ENCODE results near the gene PRAMEF12. TPM values are rescaled to one million over a fixed set of nuclear protein-coding genes. Genes with fewer than 3 reads are reported as not detected.

The PRAMEF12 gene
- total RNA-seq, 4 donors from 2014 or later = not detected

Other genes with a start within 250 kb of the PRAMEF12 start
- gene DHRS3, start 155.5 kb upstream of the PRAMEF12 start, total RNA-seq = 10 to 100 TPM; 73.3 to 86.9 (median 80.2) TPM
- not detected for gene AADACL4, start 129.7 kb upstream of the PRAMEF12 start, total RNA-seq
- gene AADACL3, start 57.6 kb upstream of the PRAMEF12 start, total RNA-seq = 10 to 100 TPM; 11.6 to 70.4 (median 29.8) TPM
- 1 to 10 TPM in 1 of 4 donors, not detected in 3; 1.2 TPM for gene CFAP107, start 27.5 kb upstream of the PRAMEF12 start, total RNA-seq
- not detected for gene PRAMEF1, start 17.7 kb downstream of the PRAMEF12 start, total RNA-seq
- not detected for gene PRAMEF11, start 57.7 kb downstream of the PRAMEF12 start, total RNA-seq
- gene HNRNPCL1, start 75.0 kb downstream of the PRAMEF12 start, total RNA-seq = not detected
- gene PRAMEF2, start 83.3 kb downstream of the PRAMEF12 start, total RNA-seq = under 1 TPM in 1 of 4 donors, not detected in 3; 0.39 TPM
- gene PRAMEF4, start 112.5 kb downstream of the PRAMEF12 start, total RNA-seq = not detected
- gene PRAMEF10, start 124.5 kb downstream of the PRAMEF12 start, total RNA-seq = not detected
- not detected for gene PRAMEF7, start 142.9 kb downstream of the PRAMEF12 start, total RNA-seq
- not detected for gene PRAMEF6, start 173.8 kb downstream of the PRAMEF12 start, total RNA-seq